Spinal cord (tissue), 10 donors: ENCODE results near the gene NARS2. TPM values are rescaled to one million over a fixed set of nuclear protein-coding genes. Genes with fewer than 3 reads are reported as not detected.

Source experiments
- DNase-seq, 6 donors: peaks; one replicate each; pipeline versions ENCODE4 v3.0.0 to v3.0.0-alpha.2; 2013 to 2015; ENCODE audit warnings: low spot score in 6 of 6, low read depth in 4 of 6
- H3K27ac ChIP-seq: one replicate; pipeline ENCODE4 v1.5.1; 2013; ENCODE audit warnings: low read depth, low read length, control low read depth
- H3K27me3 ChIP-seq: one replicate; pipeline ENCODE4 v1.6.1; 2013; ENCODE audit warnings: low read length; ENCODE audit not compliant: control insufficient read depth, insufficient read depth
- H3K36me3 ChIP-seq: one replicate; pipeline ENCODE4 v1.6.1; 2013; ENCODE audit warnings: low read length; ENCODE audit not compliant: control insufficient read depth, insufficient read depth
- H3K4me1 ChIP-seq: one replicate; pipeline ENCODE4 v1.6.1; 2013; ENCODE audit warnings: low read length; ENCODE audit not compliant: control insufficient read depth, insufficient read depth
- H3K4me3 ChIP-seq: one replicate; pipeline ENCODE4 v1.5.1; 2013; ENCODE audit warnings: low read depth, low read length, control low read depth
- H3K9me3 ChIP-seq: one replicate; pipeline ENCODE4 v1.6.1; 2013; ENCODE audit warnings: low read length; ENCODE audit not compliant: control insufficient read depth, insufficient read depth
- WGBS: methylation state at CpG from one replicate; pipeline ENCODE4 v1.1.5; 2013; ENCODE audit warnings: missing lambda C conversion rate; ENCODE audit not compliant: insufficient coverage; 5-methylcytosine and 5-hydroxymethylcytosine counted together
- polyA plus RNA-seq, 2 donors: library from polyadenylated mRNA; unstranded; fragments of 120-200 nt; gene quantifications; one replicate each; pipeline ENCODE4 v1.2.1, GENCODE V29; 2013; ENCODE audit not compliant: insufficient read length in 2 of 2
- total RNA-seq, 2 donors: library from RNA; depleted of rRNA in 1 of 2; stranded (reverse); fragments of 120-200 nt in 1 of 2; fragments of >200 nt in 1 of 2; gene quantifications; one replicate each; pipeline versions ENCODE4 v1.2.3 to v1.2.4, GENCODE V29; 2013 to 2014
- donor health status: healthy.

The NARS2 gene
- total and polyA plus RNA-seq, 4 donors: 27.5 to 34.0 (median 30.6) TPM

DNA sequence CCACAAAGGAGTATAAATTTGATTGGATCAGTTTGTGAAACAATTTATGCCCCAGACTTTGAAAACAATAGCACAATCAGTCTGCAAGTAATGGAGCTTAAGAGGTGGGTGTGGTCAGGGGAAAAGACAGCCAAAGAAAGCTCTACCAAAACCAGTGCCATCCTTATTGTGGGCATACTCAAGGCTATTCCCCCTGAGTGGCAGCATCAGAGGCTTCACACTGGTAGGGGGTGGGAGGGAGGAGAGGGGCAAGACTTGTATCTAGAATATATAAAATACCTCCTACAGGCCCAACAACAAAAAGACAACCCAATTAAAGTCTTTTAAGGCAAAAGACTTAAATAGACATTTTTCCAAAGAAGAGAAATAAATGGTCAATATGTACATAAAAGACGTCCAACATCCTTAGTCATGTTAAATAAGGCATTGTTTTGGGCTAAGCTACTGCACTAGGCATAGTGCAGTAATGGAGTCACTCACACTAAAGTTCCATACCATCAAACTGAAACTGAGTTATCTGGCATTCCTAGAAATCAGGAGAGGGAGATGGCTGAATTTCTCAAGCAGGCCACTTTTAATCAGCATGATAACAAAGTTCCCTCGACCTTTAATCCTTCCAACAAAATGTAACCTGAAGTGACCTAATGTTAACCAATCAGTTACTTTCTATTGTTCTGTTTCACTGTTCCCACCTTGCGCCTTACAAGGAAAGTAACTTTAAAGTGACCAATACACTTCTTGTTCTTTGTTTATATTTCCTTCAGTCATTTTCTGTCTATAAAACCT, 24.8 kb downstream of the NARS2 start:
- 20% methylated on average over 1 of the region's 3 CpGs for WGBS
- Histone ChIP-seq H3K4me3 (no peak overlapping the region), H3K9me3 (no peaks in the 10 kb centered on the region), H3K27ac (peak overlapping the region; percentile 12), H3K27me3 (no peaks in the 10 kb centered on the region), H3K4me1 (peaks cover 4% of the 10 kb centered on the region), H3K36me3 (no peaks in the 10 kb centered on the region)
- no peak for DNase-seq

DNA sequence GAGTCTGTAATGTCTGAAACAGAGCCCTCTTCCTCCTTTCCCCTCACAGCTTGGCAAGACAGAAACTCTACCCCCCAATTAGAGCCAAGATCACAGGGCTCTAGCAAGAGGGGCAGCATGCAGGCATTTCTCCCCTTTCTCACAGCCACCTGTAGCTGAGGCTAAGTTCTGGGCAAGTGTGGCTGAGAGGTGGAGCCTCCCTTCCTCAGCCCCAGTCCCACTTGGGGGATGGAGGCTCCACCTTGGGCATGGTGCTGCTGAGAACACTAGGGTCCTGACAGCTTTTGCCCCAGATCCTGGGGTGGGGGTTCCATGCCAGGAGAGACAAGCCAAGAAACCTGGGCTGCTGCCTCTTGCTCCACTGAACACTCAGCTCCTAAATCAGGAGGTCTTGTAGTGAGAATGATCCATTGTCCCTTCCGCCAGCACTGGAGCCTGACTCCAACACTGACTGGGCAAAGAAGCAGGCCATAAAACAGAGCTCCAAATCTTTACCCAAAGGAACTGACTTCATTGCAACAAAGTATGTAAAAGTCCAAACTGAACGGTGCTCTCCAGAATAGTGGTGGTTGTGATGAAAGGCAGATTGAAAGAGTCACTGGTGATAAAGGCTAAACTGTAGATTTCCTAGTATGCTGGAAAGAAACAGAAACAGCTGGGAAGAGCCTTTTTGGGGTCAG, 25.6 kb downstream of the NARS2 start:
- Histone ChIP-seq H3K4me3 (no peak overlapping the region), H3K4me1 (peaks cover 4% of the 10 kb centered on the region), H3K9me3 (no peaks in the 10 kb centered on the region), H3K27ac (peak overlapping the region; percentile 12), H3K36me3 (no peaks in the 10 kb centered on the region), H3K27me3 (no peaks in the 10 kb centered on the region)
- 67% methylated on average over 1 of the region's 2 CpGs for WGBS
- DNase-seq: peak in 1 of 6 donors; percentile 23

DNA sequence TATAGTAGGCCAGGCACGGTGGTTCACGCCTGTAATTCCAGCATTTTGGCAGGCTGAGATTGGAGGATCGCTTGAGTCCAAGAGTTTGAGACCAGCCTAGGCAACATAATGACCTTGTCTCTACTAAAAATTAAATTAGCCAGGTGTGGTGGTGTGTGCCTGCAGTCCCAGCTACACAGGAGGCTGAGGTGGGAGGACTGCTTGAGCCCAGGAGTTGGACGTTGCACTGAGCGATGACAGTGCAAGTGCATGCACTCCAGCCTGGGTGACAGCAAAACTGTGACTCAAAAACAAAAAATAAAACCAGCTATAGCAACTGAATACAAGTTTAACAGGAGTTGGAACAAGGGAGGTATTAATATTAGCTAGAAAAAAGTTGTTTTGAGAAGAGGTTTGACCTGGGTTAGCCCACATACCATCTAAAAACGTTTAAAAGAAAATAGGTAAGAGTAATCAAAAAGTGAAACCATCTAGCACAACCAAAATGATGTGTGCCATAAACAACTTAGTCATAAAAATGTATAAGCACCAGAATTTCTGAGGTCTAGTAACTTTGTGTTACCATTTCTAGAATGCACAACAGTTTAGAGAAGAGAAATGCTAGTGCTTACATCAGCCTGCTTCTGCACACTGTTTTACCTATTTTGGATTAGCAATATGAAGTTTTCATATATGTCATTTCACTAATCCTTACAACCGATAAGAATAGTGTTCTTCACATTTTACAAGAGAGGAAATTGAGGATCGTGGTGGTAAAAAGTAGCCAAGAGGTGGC, 26.5 kb downstream of the NARS2 start:
- Histone ChIP-seq H3K27ac (no peak overlapping the region), H3K4me1 (peaks cover 4% of the 10 kb centered on the region), H3K9me3 (no peaks in the 10 kb centered on the region), H3K27me3 (no peaks in the 10 kb centered on the region), H3K36me3 (no peaks in the 10 kb centered on the region), H3K4me3 (no peak overlapping the region)
- 92% methylated on average over 3 of the region's 8 CpGs for WGBS
- DNase-seq: no peak

- DNase-seq: peak in 3 of 6 donors; percentile 4 to 78 (median 19)
- Histone ChIP-seq H3K9me3 (no peaks in the 10 kb centered on the region), H3K27me3 (no peaks in the 10 kb centered on the region), H3K4me1 (no peaks in the 10 kb centered on the region), H3K36me3 (no peaks in the 10 kb centered on the region), H3K27ac (no peak overlapping the region), H3K4me3 (no peak overlapping the region)
- no CpG with 5 or more reads among the region's 2 CpGs for WGBS
These were observed 32.7 kb downstream of the NARS2 start for GRCh38 chr11:78542007-78542406.

DNA sequence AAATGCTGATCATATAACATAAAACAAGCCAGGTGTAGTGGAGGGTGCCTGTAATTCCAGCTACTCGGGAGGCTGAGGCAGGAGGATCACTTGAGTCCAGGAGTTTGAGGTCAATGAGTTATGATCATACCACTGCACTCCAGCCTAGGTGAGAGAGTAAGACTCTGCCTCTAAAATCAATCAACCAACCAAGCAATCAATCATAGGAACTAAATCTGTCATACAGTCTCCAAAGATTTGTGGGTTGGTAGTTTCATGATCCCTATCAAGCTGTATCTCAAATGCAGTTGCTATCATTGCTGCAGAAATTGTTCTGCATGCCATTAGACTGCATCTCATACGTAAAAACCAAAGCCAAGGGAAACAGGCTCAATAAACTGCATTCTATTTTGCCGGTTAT, 33.1 kb downstream of the NARS2 start:
- H3K27me3 ChIP-seq: no peaks in the 10 kb centered on the region
- peak in 1 of 6 donors; percentile 77 for DNase-seq
- no peaks in the 10 kb centered on the region for H3K9me3 ChIP-seq

GRCh38 chr11:78540256-78540655, 34.4 kb downstream of the NARS2 start:
- no peaks in the 10 kb centered on the region for H3K27me3 ChIP-seq
- DNase-seq: no peak
- no peak overlapping the region for H3K4me3 ChIP-seq
- no peaks in the 10 kb centered on the region for H3K4me1 ChIP-seq
- H3K9me3 ChIP-seq: no peaks in the 10 kb centered on the region
- no peaks in the 10 kb centered on the region for H3K36me3 ChIP-seq
- no peak overlapping the region for H3K27ac ChIP-seq
- WGBS: no CpG with 5 or more reads among the region's 2 CpGs

More for the DNA sequence above, 33.1 kb downstream of the NARS2 start:
- H3K27ac ChIP-seq: no peak overlapping the region
- no peaks in the 10 kb centered on the region for H3K4me1 ChIP-seq
- H3K4me3 ChIP-seq: no peak overlapping the region
- WGBS: no CpG with 5 or more reads among the region's 3 CpGs
- H3K36me3 ChIP-seq: no peaks in the 10 kb centered on the region

GRCh38 chr11:78539506-78539905, 35.2 kb downstream of the NARS2 start:
- peak in 2 of 6 donors; percentile 19 to 85 for DNase-seq
- Histone ChIP-seq H3K27me3 (no peaks in the 10 kb centered on the region), H3K27ac (no peak overlapping the region), H3K9me3 (no peaks in the 10 kb centered on the region), H3K4me3 (no peak overlapping the region), H3K4me1 (no peaks in the 10 kb centered on the region), H3K36me3 (no peaks in the 10 kb centered on the region)
- WGBS: 81% methylated on average over 2 of the region's 3 CpGs

- no peak for DNase-seq
- H3K4me3 ChIP-seq: no peak overlapping the region
- WGBS: 97% methylated on average over 6 of the region's 6 CpGs
These were observed 37.7 kb downstream of the NARS2 start for GRCh38 chr11:78536933-78537332.

DNA sequence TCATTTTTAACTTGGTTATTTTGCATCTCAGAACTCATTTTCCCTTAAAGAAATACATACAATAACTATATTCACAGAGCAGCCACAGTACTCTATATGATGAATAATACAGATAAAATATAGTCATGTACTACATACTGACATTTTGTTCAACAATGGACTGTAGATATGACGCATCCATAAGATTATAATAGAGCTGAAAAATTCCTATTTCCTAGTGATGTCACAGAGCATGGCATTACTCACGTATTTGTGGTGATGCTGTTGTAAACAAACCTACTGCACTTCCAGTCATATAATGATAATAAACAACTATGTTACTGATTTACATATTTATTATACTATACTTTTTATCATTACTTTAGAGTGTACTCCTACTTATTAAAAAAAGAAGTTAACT, 38.7 kb downstream of the NARS2 start:
- no peaks in the 10 kb centered on the region for H3K36me3 ChIP-seq
- H3K27me3 ChIP-seq: no peaks in the 10 kb centered on the region
- no CpG with 5 or more reads among the region's 2 CpGs for WGBS
- no peak for DNase-seq
- H3K27ac ChIP-seq: no peak overlapping the region
- H3K9me3 ChIP-seq: no peaks in the 10 kb centered on the region
- H3K4me1 ChIP-seq: no peaks in the 10 kb centered on the region
- H3K4me3 ChIP-seq: no peak overlapping the region

More at GRCh38 chr11:78536933-78537332, 37.7 kb downstream of the NARS2 start:
- no peak overlapping the region for H3K27ac ChIP-seq
- no peaks in the 10 kb centered on the region for H3K9me3 ChIP-seq
- H3K4me1 ChIP-seq: no peaks in the 10 kb centered on the region
- no peaks in the 10 kb centered on the region for H3K27me3 ChIP-seq
- no peaks in the 10 kb centered on the region for H3K36me3 ChIP-seq
